SU-DHL-6 (cell line): Measurements from ENCODE around the gene OLFM1.

ENCODE experiments used
- CTCF ChIP-seq: fragments of 200-600 bp; sonication (generic); IDR thresholded peaks from one replicate; pipeline ENCODE4 v1.5.1; 2017; ENCODE audit warnings: antibody characterized with exemption, mild to moderate bottlenecking, low read length, moderate library complexity; ENCODE audit not compliant: insufficient read depth, poor library complexity, severe bottlenecking
- EZH2phosphoT487 ChIP-seq: fragments of 200-600 bp; sonication (generic), shearing (Covaris generic); conservative IDR thresholded peaks from 2 replicates; pipeline ENCODE4 v1.6.1; 2018; ENCODE audit warnings: mild to moderate bottlenecking, antibody characterized with exemption, low read length, moderate library complexity, mixed read lengths

- TF ChIP-seq CTCF (no peak), EZH2phosphoT487 (no peak)
Measured at GRCh38 chr9:135078361-135078821, 9.1 kb upstream of the OLFM1 start.
